ENCODE data around the gene B4GALT3.
A peak's percentile ranks its signal among the peaks of the same experiment; 100 is the strongest.

Gene B4GALT3

DNA sequence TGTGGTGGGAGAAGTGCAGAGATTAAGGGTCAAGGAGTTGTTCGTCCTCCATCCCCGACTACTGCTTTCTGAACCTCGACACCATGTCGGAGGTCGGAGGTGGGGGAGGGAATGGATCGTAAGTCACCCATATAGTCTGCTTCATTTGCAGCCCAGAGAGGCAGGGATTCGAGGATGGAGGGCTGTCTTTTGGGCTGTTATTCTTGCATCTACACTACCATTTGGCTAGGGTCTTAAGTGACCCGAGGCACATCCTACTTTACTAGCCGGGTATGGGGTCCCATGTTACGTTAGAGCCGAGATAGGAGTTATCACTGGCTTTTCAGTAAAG lies 17.4 kb downstream of the B4GALT3 start:
- DNase-seq, result no peak

DNA sequence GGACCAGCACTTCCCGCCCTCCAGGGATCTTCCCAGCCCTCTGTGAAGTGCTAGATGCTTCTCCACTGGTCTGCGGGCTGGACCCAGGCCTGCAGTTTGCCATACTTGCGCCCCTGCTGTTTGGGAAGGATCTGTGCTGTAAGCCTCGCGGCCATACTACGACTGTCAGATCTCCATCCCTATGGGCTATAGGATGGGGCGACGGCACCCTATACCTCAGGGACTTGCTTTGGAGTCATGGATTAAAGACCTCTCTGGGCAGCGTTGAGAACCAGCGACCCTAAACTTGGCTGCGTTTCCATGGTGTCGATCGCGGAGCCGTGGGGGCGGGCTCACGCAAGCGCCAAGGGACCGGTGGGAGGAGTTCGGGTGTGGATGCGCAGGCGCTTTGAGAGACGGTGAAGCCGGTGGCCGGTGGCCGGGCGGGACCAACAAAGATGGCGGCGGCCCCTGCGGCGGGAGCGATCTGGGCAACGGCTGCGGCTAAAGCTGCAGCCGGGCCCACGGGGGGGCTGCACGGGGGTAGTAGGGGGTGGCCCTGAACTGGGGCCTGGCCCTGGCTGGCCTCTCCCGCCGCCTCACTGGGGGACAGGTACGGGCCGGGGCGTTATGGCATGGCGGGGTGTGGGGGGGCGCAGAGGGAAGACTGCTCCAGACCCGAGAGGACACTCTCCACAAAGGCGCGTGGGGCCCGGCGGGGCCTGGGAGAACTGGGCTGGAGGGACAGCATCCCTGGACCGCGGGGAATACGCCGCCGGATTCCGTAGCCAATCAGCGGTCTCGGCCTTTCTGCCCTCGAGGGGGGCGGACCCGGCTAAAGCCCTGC lies 18.0 kb downstream of the B4GALT3 start, which contains the start of gene USP21:
Gene USP21, plus strand, starts transcription at position 414 of the 826 bp plus-strand sequence. CDS start 1,141 bp downstream, outside the sequence.
- DNase-seq, result peak; percentile 93

DNA sequence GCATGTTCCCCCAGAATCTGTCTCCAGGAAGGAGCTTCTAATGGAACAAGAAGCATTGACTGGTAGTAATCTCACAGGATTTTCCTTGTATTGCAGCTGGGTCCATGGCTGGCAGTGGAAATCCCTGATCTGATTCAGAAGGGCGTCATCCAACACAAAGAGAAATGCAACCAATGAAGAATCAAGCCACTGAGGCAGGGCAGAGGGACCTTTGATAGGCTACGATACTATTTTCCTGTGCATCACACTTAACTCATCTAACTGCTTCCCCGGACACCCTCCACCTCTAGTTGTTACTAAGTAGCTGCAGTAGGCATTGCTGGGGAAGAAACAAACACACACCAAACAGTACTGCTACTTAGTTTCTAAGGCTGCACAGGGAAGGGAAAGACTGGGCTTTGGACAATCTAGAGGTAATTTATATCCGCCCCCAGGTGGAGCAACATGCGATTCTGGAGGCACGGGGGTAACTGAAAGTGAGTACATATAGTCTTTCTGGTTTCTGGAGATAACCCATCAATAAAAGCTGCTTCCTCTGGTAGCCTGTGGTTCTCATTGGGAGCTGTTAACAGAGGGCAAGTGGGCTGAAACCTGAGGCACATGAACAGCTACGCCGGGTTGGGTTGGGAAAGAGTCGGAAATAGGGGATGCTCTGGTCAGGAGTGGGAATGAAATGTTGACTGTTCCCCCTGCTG lies 18.8 kb downstream of the B4GALT3 start:
- DNase-seq, result peak; percentile 73

DNA sequence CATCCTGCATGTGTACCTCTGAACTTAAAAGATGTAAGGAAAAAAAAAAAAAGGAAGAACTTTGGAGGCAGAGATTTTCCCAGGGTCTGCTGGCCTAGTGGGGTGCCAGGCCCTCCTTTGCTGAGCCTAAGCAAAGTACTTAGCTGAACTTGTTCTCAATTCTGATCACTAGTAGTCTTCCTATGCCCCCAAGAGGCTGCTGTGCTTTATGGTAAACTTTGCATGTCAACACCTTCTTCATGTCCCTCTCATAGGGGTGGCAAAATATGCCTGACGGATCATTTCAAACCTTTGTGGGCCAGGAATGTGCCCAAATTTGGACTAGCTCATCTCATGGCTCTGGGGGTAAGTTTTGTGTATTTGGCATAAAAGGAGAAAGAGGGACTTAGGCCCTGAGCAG lies 19.4 kb downstream of the B4GALT3 start:
- no peak for DNase-seq

DNA sequence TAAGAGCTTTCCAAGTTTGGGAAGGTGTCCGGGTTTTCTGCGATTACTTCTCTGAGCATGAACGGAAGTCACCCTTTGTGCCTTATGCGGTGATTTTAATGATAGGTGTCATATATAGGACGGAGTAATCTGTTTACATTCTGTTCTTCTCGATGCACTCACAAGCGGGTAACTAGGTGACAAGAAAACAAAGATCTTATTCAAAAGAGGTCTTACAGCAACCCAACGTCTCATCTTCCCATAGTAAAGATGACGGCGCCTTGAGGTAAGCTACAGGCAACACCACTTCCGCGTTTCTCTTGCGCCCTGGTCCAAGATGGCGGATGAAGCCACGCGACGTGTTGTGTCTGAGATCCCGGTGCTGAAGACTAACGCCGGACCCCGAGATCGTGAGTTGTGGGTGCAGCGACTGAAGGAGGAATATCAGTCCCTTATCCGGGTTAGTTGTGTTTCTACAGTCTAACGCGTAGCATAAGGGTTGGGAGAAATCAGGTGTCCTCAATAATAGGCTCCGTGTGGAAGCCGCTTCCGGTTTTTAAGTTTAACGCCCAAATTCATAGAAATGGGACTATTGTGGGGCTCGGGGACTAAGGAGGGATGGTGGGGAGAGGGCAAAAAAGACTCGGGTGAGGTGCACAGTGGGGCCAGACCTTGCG lies 23.5 kb downstream of the B4GALT3 start, which contains the start of gene UFC1:
Gene UFC1, plus strand, starts transcription at position 297 of the 656 bp plus-strand sequence. Its CDS starts 20 bp downstream, at position 317.
- DNase-seq, result peak; percentile 94

DNA sequence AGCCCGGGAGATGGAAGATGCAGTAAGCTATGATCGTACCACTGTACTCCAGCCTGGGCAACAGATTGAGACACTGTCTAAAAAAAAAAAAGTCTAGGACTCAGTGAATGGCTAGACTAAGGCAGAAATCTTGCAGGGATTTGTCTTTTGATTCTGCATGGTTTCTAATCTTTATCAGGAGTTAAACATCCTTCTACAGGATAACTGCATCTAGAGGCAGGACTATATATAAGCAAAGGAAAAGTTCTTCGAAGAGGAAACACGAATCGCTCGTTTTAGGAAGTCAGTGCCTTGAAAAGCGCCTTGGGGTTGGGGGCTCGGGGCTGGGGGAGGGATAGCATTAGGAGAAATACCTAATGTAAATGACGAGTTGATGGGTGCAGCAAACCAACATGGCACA lies 24.1 kb downstream of the B4GALT3 start:
- DNase-seq, result no peak

DNA sequence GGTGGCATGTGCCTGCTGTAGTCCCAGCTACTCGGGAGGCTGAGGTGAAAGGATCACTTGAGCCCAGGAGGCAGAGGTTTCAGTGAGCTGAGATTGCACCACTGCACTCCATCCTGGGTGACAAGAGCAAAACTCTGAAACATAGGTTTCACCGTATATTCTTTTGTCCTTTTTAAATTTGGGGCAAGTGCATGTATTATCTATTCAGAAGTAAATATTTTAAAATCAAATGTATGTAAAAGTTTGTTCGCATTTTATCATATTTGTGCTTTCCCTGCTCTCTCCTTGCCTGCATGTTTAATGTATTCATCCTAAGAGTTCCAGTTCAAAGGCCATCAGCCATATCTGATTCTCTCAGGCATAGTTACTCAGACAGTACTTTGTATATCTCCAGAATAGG lies 31.5 kb downstream of the B4GALT3 start:
- no peak for DNase-seq

DNA sequence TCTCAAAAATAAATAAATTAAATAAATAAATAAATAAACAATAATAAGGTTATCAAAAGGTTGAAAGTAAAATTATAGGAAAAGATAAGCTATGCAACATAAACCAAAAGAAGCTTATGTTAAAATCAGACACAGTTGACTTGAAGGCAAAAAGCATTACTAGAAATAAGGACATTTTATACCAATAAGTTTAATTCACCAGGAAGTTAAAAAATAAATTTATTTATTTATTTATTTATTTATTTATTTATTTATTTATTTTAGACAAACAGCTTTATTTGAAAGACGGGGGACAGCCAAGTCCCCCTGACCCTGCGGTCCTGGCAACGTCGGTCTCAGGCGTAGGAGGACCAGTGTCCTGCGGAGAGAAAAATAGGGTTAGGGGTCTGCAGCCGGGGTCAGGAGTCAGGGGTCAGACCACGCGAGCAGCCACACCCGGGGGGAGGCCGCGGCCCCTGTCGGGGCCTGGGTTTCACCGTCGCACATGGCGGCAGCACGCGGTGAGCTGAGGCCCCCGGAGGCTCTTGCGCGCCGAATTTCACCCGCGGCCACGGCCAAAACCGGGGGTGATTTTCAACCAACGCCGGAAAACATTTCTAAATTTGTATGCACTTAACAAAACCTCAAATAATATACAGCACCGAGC lies 36.4 kb downstream of the B4GALT3 start:
- DNase-seq, result no peak

DNA sequence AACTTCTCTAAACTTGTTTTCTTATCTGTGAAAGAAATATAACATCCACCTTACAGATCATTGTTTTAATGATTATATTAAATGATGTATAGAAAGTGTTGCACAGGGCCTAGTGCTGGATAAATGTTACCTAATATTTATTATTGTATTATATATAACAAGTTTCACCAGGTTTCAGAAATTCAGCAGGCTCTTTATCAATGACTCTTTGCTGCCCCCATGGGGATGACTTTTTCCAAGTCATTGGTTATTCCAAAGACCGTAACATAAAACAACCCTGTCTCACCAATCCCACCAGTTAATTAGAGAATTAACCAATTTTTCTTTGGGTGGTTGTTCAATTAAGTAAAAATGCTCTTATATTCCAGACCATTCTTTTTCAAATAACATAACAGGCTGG lies 37.5 kb downstream of the B4GALT3 start:
- peak; percentile 76 for DNase-seq

DNA sequence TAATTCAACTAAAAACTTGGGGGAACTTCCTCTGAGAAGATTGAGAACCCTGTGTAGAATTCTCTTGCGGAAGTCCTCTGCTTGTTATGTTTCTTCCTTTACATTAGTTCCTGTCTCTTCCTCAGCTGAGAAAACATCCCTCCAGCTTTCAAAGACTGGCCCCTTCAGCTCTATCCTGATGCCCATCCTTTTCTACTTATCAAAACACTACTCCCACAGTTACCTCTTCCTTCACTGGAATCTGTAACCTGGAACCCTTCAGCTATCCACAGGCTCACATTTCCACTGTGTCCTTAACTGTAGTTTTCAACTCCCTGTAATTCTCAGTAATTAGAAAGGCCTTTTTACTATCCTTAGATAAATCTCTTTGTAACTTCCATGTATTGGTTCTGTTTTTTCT lies 38.9 kb downstream of the B4GALT3 start:
- DNase-seq, result no peak

DNA sequence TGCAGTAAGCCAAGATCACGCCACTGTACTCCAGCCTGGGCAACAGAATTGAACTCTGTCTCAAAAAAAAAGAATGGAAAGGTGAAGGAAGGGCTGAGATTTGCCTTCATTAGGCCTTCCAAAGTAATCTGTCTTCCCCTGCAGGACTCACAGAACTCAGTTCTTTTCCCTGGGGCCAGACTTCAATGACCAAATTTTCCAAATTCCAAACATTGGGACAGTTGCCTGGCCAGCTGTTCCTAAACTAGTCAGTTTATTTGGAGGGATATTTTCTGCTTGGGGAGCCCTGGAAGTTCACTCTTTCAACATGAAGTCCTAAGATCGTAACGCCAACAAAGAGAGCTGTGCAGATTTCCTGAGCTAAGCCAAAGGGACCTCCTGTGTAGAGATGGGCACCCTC lies 39.4 kb downstream of the B4GALT3 start:
- DNase-seq, result no peak

DNA sequence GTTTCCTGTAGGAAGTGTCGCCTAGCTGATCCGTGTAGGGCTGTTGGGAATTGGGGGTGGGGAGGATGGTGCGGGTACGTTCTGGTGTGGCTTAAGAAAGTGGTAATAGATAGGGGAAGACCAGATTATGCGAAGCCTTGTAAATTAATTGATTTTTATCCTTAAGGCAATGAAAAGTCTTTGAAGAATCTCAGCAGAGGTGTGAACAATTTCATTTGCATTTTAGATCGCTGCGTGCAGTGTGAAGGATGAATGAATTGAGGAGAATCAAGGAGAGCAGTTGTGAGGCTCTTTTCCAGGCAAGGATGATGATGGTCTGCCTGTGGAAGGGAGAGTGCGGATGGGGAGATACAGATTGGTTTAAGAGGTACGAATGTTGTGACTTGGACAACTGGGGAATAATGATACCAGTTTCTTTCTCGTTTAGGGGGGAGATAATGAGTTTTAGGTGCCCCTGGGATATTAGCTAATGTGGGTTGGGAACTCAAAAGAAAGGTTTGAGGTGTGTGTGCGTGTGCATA lies 44.0 kb downstream of the B4GALT3 start:
- DNase-seq, result no peak

DNA sequence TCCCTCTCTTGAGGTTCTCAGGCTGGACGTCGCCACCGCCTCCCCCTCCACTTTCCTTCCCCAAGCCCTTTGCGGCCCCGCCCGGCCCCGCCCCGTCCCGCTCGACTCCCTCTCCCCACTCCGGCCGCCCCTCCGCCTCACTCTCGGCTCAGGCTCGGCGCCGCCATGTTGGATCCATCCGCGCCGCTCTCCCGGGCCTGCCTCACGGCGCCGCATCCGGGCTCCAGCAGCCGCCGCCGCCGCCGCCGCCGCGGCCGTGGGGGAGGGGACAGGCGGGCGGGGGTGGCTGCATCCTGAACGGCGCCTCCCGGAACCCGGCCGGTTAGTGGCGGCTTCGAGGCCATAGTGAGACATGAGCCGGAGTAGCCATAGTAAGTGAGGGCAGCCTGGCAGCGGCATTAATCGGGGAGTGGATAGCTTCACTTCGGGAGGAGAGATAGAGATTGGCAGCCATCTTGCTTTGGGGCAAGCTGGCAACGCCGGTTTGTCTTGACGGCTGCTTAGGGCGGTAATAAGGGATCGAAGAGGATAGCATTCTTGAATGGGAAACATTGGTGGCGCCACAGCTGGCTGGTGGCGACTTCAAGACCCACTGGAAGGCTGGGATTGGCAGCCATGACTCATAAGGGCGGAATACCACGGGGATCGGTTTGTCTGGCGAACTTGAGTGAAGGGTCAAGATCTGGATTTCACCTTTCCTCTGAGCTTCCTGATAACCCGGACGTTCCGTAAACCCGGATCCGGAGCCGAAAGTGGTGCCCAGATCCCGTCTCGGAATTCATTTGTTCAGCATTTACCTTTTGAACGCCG lies 44.7 kb downstream of the B4GALT3 start, which contains the start of gene DEDD:
Gene DEDD, minus strand, starts transcription at position 258 of the 810 bp plus-strand sequence. CDS start 8,205 bp downstream, outside the sequence.
- peak; percentile 99 for DNase-seq

DNA sequence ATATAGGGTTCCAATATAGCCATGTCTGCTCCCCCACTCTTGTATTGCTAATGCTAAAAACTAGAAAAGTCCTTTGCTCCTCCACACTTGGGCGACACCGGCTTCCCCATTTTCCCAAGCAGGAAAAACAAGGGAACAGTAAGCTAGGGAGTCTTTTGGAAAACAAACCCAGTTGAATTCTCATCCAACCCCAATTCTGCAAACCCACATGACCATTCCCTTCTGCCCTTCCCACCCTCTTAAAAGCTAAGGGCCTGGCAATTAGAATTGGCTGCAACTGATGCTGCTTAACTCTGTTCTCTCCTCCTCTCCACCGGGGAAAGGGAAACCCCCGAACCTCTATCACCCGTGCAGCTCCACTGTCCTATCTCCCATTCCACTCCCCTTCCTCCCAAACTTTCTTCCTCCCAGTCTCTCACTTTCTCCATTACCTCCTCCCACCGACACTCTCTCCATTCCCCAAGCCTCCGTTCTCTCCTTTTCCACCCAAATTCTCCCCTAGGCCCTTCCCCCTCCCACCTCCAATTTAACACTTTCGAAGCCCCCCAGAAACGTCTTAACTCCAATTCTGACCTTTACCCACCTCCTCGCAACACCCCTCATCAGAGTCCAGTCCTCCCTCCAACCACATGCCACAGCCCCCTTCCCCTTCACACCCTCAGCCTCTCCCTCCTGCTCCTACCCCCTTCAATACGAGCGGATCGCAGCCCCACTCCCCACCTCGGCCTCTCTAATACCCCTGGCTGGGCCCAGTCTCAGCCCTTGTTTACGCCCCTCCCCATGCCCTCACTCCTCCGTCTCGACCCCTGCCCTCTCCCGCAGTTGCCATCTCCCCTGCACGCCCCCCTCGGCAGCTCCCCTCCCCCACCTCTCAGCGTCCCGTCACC lies 45.5 kb downstream of the B4GALT3 start:
- DNase-seq, result peak; percentile 25

DNA sequence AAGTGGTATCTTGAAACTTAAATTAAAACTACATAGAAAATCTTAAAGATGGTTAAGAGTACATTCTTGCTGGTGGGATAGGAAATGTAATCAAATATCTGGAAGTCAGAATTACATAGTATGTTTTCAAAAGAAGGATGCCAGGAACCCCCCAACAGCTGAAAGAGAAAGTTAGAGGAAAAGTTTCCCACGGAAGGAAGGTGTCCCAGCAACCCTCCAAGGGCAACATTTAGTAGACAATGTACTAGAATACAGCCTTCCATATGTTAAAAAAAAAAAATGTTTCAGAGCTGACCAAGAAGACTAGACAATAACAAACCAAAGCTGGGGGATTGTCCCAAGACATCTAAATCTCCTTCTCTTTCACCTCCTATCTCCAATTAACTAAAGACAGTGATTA lies 47.0 kb downstream of the B4GALT3 start:
- no peak for DNase-seq

DNA sequence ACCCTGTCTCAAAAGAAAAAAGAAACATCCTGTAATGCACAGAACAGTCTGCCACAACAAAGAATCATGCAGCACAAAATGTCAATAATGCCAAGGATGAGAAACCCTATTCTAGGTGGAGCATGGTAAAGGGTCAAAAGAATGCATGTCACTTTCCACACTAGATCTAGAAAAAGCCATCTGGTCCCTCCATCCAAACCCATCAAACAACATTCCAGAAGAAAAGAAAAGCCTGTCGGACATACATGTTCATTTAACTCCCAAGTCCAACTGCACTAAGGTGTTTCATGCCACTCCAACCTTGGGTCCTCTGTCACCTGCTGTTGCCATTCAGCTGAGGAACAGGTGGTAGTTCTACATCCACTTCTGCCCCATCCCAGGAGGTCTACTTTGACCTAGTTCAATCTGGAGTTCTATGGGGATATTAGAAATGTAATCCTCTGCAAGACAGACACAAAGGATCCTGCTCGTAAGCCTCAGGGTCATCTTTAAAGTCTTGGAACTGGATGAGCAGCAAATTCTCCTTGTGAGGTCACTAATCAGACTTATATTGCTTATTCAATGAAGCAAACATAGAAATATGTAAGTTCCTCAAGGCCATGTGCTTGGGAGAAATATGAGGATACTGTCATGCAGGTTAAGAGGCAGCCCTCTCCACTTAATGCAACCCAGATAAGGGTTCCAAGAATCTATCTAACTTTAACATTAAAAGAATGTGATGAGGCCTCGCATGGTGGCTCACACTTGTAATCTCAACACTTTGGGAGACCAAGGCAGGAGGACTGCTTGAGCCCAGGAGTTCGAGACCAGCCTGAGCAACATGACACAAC lies 48.5 kb downstream of the B4GALT3 start:
- DNase-seq, result peak; percentile 33

DNA sequence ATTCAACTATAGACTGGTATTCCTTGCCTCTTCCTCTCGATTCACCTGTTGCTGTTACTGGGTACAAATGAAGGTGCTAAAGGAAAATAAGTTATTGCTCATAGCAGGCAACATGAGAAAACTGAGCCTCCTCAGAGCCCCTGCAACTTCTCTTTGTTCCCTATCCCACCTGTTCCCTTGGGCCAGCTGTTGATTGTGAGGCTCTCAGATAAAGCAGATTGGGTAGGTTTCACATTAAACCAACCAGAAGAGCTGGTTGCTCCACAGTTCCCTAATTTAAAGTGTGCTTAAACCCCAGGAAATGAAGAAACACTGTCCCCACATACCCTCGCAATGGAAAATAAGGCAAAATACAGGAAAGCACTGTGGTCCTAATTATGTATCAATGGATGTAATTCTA lies 49.7 kb downstream of the B4GALT3 start:
- DNase-seq, result no peak

DNA sequence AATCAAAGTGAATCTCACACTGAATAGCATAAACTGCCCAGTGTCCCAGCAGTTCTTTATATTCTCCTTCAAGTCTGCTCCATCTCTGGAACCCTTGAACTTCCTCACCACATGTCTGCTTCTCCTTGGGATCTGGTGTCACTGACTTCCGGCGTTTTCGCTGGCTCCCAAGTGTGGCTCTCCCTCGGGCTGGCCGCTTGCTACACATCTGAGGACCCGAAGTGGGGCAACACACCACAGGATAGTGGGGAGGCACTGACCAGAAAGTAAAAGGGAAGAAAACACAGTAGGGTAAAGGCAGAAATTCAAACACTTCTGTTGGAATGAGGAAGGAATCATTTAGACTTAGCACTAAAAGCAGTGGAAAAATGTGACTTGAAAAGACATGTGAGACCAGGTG lies 54.3 kb downstream of the B4GALT3 start:
- no peak for DNase-seq

DNA sequence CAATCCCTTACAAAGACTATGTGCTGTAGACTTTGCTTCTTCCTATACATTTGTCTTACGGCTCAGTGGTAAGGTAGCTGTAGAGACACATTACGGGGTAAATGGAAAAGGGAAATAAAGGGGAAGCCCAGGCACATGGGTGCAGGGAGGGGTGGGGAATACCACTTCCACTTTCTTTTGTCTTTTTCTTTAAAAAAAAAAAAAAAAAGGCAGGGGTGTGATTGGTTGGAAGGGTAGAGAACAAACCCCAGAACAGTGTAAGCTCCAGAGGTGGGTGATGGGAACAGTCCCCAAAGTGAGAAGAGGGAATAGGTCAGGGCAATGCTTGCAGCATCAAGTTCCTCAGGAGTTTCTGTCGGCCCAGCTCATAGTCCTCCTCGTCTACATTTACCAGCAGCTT lies 55.5 kb downstream of the B4GALT3 start:
- DNase-seq, result no peak

Measured in hematopoietic multipotent progenitor cell treated with erythropoietin and hydrocortisone succinate and interleukin-3 and kit ligand, for 8 days (in vitro differentiated cells).